Measurements from ENCODE around the gene TAB2. TPM values are rescaled to one million over a fixed set of nuclear protein-coding genes. Genes with fewer than 3 reads are reported as not detected.
A peak's percentile ranks its signal among the peaks of the same experiment; 100 is the strongest.

The TAB2 gene
- total RNA-seq, 1 experiment from 2014 or later = 56.2 TPM

- no peaks in the 10 kb centered on the region for H3K79me2 ChIP-seq (ENCODE audit: insufficient read depth, low read length)
- no peak overlapping the region for H2AFZ ChIP-seq (ENCODE audit: low read length)
- no peak overlapping the region for H2BK15ac ChIP-seq (ENCODE audit: low read depth, low read length)
- H3K4me1 Mint-ChIP-seq = peaks cover 0 to 11% of the 10 kb centered on the region in 2 experiments; a peak in 1 of 4 replicates
- no peak overlapping the region for H4K91ac ChIP-seq (ENCODE audit: insufficient read length, low read depth, low read length)
- no peak overlapping the region for H3K4ac ChIP-seq (ENCODE audit: low read depth, low read length)
- peaks cover 5% of the 10 kb centered on the region for H3K27me3 Mint-ChIP-seq (ENCODE audit: low read depth)
- H3K9ac ChIP-seq (ENCODE audit: extremely low read depth, insufficient read length, low read length) = no peak overlapping the region
- H2BK12ac ChIP-seq (ENCODE audit: insufficient read length, low read depth, low read length) = peak overlapping the region; percentile 18
- H3K56ac ChIP-seq (ENCODE audit: insufficient read length, low read depth, low read length) = no peak overlapping the region
- no peaks in the 10 kb centered on the region for H3K36me3 Mint-ChIP-seq (ENCODE audit: insufficient read depth in 1 of 3, low read depth in 3 of 3)
- H3K23me2 ChIP-seq (ENCODE audit: insufficient read length, low read depth, low read length, poor library complexity, severe bottlenecking) = no peaks in the 10 kb centered on the region
- H2BK120ac ChIP-seq (ENCODE audit: low read depth, low read length, poor library complexity, severe bottlenecking) = no peak overlapping the region
- peak overlapping the region in 2 of 3 experiments; percentile 57 to 64; a peak in 2 of 7 replicates for H3K27ac Mint-ChIP-seq
- H3K4me1 ChIP-seq (ENCODE audit: insufficient read depth, low read length) = no peaks in the 10 kb centered on the region
- no peak overlapping the region for H4K5ac ChIP-seq (ENCODE audit: insufficient read length, low read depth, low read length)
- no peaks in the 10 kb centered on the region for H3K79me1 ChIP-seq (ENCODE audit: insufficient read depth, low read depth, low read length, poor library complexity, severe bottlenecking)
- H2BK20ac ChIP-seq (ENCODE audit: low read depth, low read length, poor library complexity, severe bottlenecking) = no peak overlapping the region
- TF ChIP-seq CTCF (conservative IDR thresholded peaks at IDR 0.05) = no peak
- no peaks in the 10 kb centered on the region for H3K27me3 ChIP-seq (ENCODE audit: insufficient read depth, low read length)
- no peak overlapping the region for H3K18ac ChIP-seq (ENCODE audit: insufficient read length, low read depth, low read length)
- no peaks in the 10 kb centered on the region for H3K9me3 ChIP-seq (ENCODE audit: control insufficient read depth, low read depth, low read length)
- H3K27ac ChIP-seq (ENCODE audit: insufficient read length, low read depth, low read length) = no peak overlapping the region
- no peak for DNase-seq
- H3K14ac ChIP-seq (ENCODE audit: insufficient read depth, low read length) = no peak overlapping the region; the same call in 1 of the 2 replicates
- WGBS (ENCODE audit: extremely low coverage, insufficient read length, low lambda C conversion rate) = no CpG with 5 or more reads among the region's 16 CpGs
- H3T11ph ChIP-seq (ENCODE audit: low read length) = no peak overlapping the region
- H3K9me3 Mint-ChIP-seq = peaks cover 0 to 3% of the 10 kb centered on the region in 2 experiments; a peak in 3 of 5 replicates
- no peak overlapping the region for H3K4me3 Mint-ChIP-seq
- H2BK5ac ChIP-seq (ENCODE audit: insufficient read length, low read length) = no peak overlapping the region
- H3K23ac ChIP-seq (ENCODE audit: insufficient read length, low read depth, low read length) = no peak overlapping the region
- H4K20me1 ChIP-seq (ENCODE audit: control insufficient read depth, insufficient read depth, insufficient read length) = no peaks in the 10 kb centered on the region
- no peak overlapping the region for H4K8ac ChIP-seq (replicated peaks; ENCODE audit: insufficient read length, low read depth, low read length)
- H3K4me2 ChIP-seq (ENCODE audit: insufficient read depth, insufficient read length, low read length) = no peak overlapping the region
- H2AK5ac ChIP-seq (ENCODE audit: insufficient read length, low read length) = no peak overlapping the region
These were observed 123.5 kb downstream of the TAB2 start for GRCh38 chr6:149440735-149441671.
